Activated CD4-positive, CD25-positive, alpha-beta regulatory T cell treated with anti-CD3 and anti-CD28 coated beads, Interleukin-2, amount 50 U/mL, for 72 hours (primary cell): ENCODE results near the gene SCUBE1.

ENCODE experiments used
- DNase-seq: peaks from one replicate; pipeline ENCODE4 v3.0.0; 2021

Gene SCUBE1

DNA sequence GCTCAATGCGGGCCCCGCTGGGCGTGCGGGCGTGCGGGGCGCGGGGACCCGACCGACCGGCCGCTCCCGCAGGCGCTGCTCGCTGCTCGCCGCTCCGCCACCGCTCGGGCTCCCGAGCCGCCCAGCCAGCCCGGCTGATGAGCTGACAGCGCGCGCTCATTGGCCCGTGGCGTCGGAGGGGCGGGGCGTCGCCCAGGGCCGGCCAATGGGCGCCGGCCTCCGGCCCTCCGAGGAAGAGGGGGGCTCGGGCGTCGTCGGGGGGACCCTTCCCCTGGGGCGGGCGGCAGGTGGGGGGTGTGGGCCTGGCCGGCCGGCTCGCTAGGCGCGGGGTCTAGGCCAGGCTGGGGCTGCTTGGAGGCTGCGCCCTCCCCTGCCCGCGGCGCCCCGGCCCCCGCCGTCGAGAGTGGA is at the start of gene SCUBE1:
TSS of gene SCUBE1 (minus strand) at position 111 of the 408 bp plus-strand sequence. CDS start 111 bp downstream, outside the sequence.
- DNase-seq: peak; percentile 60

DNA sequence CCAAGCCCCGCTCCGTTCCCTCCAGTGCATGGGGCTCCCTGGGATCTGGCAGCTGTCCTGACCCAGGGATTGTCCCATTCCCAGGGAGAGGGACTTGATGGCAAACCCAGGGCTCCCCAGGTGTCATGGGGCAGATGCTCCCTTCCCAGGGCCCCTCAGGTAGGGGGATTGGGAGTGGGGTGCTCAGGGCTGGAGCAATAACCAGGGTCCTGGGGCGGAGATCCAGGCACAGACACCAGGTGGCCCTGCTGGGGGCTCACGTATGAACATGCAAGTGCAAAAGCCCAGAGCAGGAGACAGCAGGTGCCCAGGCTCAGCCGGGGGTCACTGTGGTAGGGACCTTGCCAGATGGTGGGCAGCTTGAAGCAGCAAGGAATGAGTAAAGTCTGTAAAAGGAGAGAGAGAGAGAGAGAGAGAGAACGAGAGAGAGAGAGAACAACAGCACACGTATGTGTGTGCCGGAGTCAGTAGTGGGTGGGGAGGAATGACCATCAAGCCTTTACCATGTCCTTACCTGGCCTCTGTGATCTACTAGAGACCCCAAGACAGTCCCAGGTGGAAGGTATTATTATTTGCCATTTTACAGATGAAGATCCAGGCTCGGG is 49.3 kb upstream of the SCUBE1 start:
- DNase-seq: no peak

DNA sequence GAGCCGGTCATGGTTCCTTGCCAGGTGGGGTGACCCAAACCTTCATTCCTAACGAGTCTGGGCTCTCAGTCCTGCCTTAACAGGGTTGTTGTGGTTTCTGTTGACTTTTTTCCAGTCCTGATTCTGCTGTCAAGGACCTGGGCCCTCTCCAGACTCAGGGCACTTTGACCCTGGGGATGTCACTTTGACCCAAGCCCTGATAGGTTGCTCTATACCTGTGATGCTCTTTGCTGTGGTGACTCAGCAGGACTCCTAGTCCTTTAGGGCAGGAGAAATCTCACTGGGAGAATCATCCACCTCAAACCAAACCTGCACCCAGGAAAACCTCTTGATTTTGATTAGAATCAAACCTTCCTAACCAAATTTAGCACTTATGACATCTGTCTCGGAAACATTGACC is 48.1 kb upstream of the SCUBE1 start:
- no peak for DNase-seq

DNA sequence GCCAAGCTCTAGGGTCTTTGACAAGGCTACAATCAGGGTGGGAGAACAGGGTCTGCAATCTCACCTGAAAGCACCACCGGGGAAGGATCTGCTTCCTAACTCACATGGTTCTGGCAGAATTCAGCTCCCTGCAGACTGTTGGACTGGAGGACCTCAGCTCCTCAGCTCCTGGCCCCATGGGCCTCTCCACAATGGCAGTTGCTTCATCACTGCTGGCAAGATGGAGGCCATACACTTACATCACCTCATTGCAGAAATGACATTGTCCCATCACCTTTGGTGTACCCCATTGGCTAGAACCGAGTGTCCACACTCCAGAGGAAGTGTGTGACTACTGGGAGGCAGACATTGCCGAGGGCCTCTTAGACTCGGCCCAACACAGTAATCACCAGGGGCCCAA is 47.7 kb upstream of the SCUBE1 start:
- no peak for DNase-seq

DNA sequence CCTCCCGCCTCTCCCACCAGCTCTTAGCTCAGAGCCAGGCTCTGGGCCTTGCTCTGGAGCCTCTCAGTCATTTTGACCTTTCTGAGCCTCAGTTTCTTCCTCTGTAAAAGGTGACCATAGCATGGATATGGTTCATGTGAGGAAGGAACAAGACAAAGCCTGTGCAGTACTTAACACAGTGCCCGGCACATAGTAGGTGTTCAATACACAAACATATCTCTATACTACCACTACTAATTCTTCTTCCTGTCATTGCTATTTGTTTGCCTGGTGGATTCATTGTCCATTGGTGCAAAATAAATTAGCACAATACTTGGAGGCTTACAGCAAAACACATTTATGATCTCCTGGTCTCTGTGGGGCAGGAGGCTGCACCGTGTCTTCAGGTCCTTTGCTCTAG is 47.0 kb upstream of the SCUBE1 start:
- DNase-seq: no peak

DNA sequence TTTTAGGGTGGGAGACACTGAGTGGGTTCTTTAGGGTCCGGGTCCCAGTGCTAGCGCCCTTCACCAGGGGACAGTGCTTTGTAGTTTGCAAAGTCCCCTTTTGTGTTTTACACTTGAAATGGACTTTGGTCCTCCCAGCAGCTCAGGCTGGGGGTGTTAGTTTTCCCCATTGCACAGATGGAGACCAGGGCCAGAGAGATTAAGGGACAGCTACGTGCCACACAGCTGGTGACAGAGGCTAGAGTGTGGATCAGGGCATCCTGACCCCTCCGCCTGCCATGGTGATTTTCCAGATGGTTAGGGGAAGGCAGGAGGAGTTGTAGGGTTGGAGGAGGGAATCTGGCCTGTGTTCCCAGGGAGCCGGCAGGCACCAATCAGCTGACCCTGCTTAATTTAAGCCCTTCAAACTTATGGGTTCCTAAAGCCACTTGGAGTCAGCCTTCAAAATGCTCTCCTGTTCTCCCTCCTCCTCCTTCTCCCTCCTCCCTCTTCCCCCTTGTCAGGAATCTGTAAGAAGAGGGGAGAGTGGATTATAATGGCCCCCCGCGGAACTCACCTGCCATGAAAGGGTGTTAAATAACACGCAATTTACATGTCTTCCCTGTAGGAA is 46.2 kb upstream of the SCUBE1 start:
- no peak for DNase-seq

DNA sequence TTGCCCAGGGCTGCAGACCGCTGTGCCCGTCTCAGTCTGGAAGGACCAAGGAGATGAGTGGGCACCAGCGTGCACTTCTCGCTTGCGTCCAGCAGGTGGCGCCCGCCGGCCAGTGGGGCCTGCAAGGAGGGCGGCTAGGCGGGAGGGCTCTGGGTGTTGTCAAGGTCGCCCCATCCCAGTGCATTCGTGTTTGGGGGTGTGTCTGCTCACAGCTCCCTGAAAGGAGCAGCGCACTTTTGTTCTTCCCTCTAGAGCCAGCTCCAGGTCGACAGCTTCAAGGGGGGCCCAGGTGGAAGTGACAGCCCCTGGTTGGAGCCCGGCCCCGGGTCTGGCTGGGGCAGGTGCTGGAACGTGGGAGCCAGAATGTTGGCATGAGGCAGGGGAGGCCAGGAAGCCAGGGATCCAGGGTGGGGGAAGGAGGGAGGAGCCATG is 45.3 kb upstream of the SCUBE1 start:
- peak; percentile 83 for DNase-seq

DNA sequence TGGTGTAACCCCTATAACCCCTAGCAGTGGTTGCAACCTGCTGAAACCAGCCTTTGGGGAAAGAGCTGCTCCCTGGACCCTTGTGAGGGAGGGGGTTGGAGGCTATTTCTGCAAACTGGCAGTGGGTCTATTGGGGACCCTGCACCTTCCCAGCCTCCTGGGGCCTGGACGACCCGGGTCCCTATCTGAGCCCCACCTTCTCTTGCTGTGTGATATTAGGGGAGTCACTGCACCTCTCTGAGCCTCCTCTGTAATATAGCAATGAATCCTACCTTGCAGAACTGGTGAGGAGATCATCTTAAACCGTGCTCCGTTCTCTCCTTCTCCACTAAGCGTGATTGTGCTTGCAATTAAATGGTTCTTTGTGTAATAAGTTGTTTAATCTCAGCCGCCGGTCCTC is 44.6 kb upstream of the SCUBE1 start:
- no peak for DNase-seq

DNA sequence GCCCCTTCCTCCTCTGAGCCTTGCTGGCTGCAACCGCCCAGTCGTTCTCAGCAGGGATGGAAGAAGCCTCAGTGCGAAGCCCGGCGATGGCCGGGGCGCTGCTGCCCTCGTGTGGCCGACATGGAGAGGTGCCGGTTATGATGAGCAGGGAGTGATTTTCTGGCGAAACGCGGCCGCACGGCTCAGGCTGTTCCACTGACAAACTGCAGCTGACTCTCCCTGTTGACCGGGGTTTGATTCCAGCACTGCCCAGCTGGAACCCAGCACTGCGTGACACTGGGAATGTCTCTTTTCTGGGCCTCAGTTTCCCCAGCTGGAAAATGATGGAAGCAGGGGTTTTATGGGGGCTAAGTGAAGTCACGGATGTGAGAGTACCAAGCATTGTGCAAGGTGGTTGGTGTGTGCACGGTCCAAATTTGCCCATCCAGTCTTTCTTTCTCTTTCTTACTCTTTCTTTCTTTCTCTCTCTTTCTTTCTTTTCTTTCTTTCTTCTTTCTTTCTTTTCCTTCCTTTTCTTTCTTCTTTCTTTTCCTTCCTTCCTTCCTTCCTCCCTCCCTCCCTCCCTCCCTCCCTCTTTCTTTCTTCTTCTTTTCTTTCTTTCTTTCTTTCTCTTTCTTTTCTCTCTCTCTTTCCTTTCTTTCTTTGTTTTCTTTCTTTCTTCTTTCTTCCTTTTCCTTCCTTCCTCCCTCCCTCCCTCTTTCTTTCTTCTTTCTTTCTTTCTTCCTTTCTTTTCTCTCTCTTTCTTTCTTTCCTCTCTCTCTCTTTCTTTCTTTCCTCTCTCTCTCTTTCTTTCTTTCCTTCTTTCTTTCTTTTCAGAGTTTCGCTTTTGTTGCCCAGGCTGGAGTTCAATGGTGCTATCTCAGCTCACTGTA is 42.8 kb upstream of the SCUBE1 start:
- peak; percentile 80 for DNase-seq

DNA sequence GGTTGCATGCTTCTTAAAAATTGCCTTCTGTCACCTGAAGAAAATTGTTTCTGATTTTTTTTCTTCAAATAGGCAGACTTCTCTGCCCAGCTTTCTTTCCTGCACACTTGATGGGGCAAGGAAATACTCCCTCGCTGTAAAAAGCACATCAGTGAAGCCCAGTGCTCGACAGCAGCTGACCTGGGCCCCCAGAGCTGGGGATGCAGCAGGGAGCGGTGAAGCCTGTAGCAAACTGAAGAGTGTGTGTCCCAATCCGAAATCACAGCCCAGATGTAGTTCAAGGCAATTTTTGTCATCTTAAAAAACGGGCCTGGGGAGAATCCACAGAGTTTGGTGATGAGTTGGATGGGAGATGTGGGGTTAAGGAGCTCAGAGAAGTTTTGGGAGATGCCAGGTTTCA is 41.7 kb upstream of the SCUBE1 start:
- DNase-seq: no peak

DNA sequence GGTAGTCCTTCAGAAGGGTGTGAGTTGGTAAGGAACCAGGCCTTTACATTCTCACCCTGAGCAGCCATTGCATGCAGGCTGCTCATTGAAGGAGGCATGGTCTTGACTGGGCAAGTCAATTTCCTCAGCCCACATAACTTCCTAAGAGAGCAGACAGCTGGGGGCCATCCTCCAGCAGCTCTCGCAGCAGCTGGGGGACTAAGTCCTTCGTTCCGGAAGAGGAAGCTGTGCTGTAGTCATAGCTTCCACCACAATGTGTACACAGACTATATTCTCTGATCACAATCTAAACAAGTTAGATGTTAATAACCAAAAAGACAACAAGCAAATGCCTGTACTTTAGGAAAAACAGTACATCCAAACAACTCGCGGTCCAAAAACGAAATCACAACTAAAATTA is 38.5 kb upstream of the SCUBE1 start:
- no peak for DNase-seq

DNA sequence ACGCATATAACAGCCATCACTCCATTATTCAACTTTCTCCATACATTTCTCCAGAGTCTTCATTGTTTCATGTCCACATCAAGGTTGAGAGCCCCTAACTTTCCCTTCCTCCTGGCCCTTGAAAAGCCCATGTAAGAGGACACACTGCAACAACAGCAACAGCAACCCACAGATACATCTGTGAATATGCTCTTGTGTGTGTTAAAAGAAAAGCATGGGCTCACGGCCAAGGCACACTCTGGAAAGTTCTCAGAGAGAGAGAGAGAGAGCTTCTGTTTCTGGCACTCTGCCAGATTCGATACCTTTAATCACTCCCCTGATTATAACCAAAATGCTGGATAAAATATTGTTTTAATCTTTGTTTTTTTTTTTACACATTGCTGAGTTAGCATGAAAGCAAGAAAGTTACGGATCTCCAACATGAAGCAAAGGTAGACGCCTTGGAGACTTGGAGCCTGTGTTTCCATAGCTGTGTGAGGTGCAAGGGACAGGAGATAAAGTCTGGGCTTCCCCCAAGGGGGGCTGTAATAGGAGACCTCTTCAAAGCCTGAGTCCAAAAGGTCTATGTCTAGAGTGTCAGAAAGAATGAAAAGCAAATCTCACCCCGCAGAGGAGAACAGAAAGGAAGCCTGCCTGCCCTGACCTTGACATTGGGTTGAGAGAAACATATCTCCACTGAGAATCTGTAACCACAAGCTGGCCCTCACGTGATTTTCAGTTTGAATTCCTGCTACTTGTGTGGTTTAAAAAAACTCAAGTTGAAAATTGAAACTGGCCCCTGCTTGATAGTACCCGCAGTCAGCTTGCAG is 34.9 kb upstream of the SCUBE1 start:
- DNase-seq: no peak

DNA sequence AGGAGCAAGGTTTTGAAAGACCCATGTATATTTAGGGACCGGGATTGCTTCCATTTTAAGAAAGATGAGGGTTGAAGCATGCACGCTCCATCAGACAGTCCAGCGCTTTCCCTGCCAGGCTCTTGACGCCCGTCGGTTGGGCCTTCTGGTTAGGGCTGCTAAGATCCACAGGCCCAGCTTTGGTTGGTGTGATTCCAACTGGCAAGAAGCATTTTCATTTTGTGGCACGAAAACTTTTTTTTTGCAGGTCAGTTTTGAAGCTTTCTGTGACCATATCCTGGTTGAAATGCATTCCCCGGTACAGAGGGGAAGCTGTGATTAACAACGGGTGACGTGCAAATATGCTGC is 34.4 kb upstream of the SCUBE1 start:
- DNase-seq: no peak

DNA sequence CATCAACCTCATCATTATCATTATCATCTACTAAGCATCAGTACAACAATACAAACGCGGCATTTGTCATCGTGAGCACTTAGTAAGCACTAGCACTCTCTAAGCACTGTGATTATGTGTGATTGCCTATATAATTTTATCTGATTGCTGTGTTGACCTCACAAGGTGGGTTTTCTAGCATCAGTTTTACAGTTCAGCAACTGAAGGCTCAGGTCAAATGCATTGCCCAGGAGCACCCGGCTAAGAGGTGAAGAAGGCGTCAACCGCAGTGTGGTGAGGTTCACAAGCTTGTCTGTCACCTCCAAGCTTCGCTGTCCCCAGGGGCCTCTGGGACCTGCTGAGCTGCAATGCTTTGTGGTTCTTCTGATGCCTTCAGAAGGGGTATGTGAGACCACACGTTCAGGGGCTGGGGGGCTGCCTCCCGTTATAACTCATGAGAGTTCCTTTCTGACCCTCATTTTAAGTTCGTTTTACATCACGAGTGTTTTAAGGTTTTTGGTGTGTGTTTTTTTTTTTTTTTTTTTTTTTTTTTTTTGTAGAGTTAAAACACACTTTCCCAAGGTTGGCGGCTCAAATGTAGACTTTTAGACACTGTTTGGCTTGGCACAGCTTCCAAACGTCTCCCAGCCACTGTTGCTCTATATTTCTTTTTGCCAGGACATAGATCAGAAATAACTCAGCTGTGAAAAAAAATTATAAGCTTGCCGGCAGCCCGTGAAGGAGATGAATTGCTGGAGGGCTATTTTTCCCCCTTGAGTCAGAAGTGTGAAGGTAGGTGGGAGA is 33.8 kb upstream of the SCUBE1 start:
- no peak for DNase-seq

DNA sequence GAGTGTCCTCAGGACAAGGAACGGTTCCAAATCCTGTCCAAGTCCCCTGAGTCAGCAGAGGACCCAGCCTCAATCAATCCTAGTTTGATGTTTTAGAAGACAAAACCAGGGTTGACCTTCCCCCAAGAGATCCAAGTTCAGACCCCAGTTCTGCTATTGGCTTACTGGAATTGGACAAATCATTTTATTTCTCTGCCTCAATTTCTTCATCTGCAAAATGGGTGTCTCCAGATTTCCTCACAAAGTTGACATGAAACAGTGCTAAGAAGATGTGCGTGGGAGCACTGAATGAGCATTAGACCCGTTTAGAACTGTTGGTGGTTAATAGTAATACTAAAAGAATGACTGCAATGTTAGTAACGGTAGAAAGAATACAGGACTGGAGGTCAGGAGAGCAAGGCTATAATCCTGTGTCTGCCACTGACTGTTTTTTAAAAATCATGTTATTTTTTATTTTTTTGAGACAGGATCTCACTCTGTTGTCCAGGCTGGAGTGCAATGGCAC is 32.8 kb upstream of the SCUBE1 start:
- DNase-seq: no peak

DNA sequence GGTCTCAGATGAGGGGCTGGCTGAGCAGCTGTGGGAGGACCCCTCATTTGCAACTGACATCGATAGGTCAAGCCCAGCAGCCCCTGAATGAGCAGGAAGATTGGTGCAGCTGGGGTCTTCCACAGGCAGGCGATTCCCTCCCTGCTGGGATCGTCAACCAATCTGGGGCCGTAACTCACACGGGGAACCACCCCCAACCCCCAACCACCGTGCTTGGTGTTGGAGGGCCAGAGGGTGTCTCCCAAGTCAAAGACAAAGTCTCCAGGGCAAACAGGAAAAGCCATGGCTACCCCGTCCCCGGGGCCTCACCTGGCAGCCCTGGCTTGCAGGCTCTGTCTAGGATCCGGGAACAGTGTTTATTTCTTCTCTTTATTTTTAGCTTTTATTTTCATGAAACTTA is 26.9 kb upstream of the SCUBE1 start:
- no peak for DNase-seq

DNA sequence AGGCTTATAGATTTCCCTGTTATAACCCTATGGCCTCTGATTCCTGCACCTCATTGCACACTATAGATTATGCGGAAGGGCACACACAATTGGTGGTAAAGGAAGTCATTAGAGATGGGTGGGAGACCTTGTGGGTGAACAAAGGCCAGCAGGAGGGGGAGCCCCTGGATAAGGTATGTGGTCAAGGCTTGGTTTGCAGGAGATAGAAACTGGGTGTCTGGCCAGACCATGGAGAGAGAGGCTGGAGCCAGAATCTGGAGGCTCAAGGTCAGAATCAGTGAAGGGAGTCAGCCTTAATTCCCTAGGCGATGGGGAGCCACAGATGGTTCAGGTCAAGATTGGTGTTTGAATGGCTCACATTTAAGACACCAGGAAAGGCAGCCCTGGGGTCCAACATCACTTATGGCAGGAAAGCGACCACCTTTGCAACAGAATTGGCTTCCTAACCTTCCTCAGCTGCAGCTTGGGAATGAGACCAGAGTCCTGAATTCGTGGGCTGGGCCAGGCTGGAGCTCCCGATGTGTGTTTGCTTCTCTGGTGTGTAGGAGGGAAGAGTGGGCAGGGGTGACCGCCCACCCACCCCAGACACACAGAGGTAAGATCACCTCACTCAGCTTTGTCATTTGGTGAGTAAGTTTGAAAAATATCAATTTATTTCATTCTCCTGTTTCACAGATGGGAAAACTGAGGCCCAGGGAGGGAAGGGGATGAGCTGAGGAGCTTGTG is 22.7 kb upstream of the SCUBE1 start:
- no peak for DNase-seq

DNA sequence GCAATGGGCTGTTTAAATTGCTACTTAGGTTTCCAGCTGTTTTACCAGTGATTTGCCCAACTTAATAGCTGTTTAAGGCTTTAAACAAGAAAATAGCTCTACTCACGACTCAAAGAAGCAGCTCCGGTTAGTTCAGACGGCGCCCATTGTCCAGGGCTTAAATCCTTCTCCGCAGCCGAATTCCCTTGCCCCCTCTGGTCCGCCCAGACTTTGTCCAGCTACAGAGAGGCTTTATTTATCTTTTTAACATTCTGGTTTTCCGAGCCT is 20.9 kb upstream of the SCUBE1 start:
- DNase-seq: no peak

DNA sequence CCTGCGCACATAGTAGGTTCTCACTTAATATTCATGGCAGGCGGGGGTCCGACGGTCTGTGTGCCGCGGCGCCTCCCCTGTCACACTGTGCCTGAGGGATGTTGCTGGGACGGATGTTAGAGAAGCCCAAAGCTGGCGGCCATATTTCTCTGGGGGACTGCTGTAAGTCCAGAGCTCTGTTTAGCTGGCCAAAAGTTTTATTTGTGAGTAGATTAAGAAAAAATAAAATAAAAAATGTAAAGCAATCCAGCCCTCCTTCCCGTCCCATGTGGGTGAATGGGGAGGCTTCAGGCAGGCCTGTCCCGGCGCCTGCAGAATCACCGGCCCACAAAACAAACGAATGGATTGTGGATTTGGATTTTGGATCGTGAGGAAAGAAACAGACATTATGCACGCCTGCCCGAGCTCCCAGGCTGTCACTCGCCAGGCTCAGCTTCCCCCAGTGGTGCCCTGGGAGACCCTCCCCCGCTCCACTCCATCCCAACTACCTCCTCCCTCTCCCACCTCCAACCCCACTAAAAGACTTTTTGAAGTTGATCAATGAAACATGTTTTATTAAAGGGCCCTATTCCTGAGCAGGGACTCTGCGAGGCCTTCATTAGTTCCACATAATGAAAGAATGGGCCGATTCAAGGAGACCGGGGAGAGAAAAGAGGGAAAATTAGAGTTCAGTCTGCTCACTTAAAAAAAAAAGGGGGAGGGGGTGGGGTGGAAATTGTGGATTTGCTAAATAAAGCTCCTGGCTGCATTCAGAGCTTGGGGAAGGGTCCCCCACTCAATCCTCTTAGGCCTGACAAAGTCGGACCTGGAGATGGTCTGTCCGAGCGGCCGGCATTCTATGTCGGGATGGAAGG is 20.4 kb upstream of the SCUBE1 start:
- no peak for DNase-seq

DNA sequence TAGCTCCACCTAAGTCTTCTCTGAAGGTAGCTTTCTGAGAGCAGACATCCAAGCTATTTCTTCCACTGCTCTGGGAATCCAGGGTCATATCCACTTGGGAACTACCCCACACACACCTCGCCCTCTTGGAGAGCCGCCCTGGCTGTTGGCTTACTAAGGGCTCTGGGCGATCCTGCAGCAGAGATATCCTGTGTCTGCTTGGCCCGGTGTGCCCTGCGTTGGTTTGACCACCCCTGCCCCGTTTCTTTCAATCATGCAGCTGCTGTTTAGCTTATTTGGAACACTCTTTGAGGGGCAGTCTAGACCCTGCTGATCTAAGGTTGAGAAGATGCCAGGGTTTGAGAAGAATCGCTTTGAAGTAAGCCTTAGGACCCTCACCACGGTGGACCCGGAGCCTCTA is 17.4 kb upstream of the SCUBE1 start:
- no peak for DNase-seq

DNA sequence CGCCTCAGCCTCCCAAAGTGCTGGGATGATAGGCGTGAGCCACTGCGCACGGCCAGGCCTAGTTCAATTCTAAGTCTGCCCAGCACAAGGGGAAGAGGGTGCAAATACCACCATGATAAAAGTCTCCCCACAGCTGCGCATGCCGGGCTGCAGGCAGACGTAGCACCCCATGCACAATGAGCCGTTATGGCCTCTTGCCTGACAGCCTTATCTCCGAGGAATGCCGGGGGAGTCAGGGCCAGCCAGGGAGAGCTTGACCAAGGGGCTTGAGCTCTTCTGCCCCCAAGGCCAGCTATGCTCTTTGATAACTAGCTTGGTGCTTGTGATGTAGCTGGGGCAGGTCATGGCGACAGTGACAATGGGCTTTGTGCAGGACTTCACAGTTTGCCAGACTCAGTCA is 13.7 kb upstream of the SCUBE1 start:
- DNase-seq: no peak
